ENCODE data around the gene NME4.

NME4 gene

GRCh38 chr16:430904-431303 is 33.9 kb downstream of the NME4 start:
- Histone ChIP-seq H3K79me2 (ENCODE audit: low read length) (peaks cover 43% of the 10 kb centered on the region), H4K20me1 (ENCODE audit: insufficient read depth, low read length) (peaks cover 20% of the 10 kb centered on the region), H3K27me3 (ENCODE audit: low read depth, low read length) (no peaks in the 10 kb centered on the region), H3K36me3 (replicated peaks; ENCODE audit: low read depth, low read length) (peaks cover 4% of the 10 kb centered on the region), H2AFZ (ENCODE audit: low read depth, low read length) (no peak overlapping the region), H3K4me2 (ENCODE audit: low read length) (no peak overlapping the region), H3K9ac (ENCODE audit: low read length) (no peak overlapping the region), H3K9me3 (ENCODE audit: insufficient read depth, low read length) (no peaks in the 10 kb centered on the region), H3K4me3 (ENCODE audit: low read length) (no peak overlapping the region), H3K4me1 (ENCODE audit: low read length) (peaks cover 8% of the 10 kb centered on the region), H3K27ac (ENCODE audit: low read length) (no peak overlapping the region)
- TF ChIP-seq EZH2phosphoT487 (IDR thresholded peaks at IDR 0.05; ENCODE audit: low read depth), result no peak
- TF ChIP-seq, protein P1, sequence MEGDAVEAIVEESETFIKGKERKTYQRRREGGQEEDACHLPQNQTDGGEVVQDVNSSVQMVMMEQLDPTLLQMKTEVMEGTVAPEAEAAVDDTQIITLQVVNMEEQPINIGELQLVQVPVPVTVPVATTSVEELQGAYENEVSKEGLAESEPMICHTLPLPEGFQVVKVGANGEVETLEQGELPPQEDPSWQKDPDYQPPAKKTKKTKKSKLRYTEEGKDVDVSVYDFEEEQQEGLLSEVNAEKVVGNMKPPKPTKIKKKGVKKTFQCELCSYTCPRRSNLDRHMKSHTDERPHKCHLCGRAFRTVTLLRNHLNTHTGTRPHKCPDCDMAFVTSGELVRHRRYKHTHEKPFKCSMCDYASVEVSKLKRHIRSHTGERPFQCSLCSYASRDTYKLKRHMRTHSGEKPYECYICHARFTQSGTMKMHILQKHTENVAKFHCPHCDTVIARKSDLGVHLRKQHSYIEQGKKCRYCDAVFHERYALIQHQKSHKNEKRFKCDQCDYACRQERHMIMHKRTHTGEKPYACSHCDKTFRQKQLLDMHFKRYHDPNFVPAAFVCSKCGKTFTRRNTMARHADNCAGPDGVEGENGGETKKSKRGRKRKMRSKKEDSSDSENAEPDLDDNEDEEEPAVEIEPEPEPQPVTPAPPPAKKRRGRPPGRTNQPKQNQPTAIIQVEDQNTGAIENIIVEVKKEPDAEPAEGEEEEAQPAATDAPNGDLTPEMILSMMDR (IDR thresholded peaks at IDR 0.05; ENCODE audit: low read depth, low read length), result no peak

DNA sequence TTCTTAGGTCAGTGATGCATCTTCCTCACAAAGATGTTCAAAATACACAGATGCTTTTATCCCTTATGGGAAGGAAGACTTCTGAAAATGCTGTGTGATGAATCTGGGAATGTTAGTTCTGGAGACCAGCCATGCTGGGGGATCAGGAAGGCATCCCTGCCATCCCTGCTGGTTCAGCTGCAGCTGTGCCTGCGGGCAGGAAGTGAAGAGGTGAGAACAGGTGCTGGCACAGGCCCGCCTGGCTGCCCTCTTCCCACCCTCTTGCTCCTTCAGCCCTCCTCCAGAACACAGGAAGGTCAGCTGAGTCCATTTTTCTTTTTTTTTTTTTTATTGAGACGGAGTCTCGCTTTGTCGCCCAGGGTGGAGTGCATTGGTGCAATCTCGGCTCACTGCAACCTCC is 43.6 kb downstream of the NME4 start:
- Histone ChIP-seq H3K36me3 (replicated peaks; ENCODE audit: low read depth, low read length) (no peaks in the 10 kb centered on the region), H2AFZ (ENCODE audit: low read depth, low read length) (no peak overlapping the region), H3K27ac (ENCODE audit: low read length) (no peak overlapping the region), H3K9ac (ENCODE audit: low read length) (no peak overlapping the region), H3K79me2 (ENCODE audit: low read length) (peaks cover 20% of the 10 kb centered on the region), H3K27me3 (ENCODE audit: low read depth, low read length) (no peaks in the 10 kb centered on the region), H4K20me1 (ENCODE audit: insufficient read depth, low read length) (no peaks in the 10 kb centered on the region; the same call in 1 of the 2 replicates), H3K4me3 (ENCODE audit: low read length) (no peak overlapping the region), H3K9me3 (ENCODE audit: insufficient read depth, low read length) (no peaks in the 10 kb centered on the region), H3K4me1 (ENCODE audit: low read length) (no peaks in the 10 kb centered on the region), H3K4me2 (ENCODE audit: low read length) (no peak overlapping the region)
- TF ChIP-seq, protein P1 (IDR thresholded peaks at IDR 0.05; ENCODE audit: low read depth, low read length), result no peak
- TF ChIP-seq EZH2phosphoT487 (IDR thresholded peaks at IDR 0.05; ENCODE audit: low read depth), result no peak

DNA sequence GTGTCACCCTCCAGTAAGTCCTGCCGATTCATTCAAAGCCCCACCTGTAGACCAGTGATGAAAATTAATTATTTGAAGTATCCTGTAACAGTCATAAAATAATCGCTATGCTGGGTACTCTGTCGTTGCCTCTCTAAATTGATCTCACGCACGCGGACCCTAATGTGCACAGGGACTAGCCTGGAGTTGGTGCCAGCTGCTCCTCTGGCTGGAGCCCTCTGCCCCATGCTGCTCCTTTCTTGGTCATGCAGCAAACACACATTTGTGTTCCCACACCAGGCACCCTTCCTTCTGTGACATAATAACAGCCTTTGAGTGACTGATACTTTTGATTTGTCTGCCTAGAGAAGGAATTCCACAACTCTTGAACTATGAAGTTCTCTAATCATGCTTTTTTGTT is 44.4 kb downstream of the NME4 start:
- Histone ChIP-seq H3K4me2 (ENCODE audit: low read length) (no peak overlapping the region), H3K4me1 (ENCODE audit: low read length) (no peaks in the 10 kb centered on the region), H3K9me3 (ENCODE audit: insufficient read depth, low read length) (no peaks in the 10 kb centered on the region), H3K4me3 (ENCODE audit: low read length) (no peak overlapping the region), H4K20me1 (ENCODE audit: insufficient read depth, low read length) (peaks cover 5% of the 10 kb centered on the region; the same call in 1 of the 2 replicates), H3K27me3 (ENCODE audit: low read depth, low read length) (no peaks in the 10 kb centered on the region), H3K9ac (ENCODE audit: low read length) (no peak overlapping the region), H3K36me3 (replicated peaks; ENCODE audit: low read depth, low read length) (no peaks in the 10 kb centered on the region), H3K79me2 (ENCODE audit: low read length) (peaks cover 28% of the 10 kb centered on the region), H3K27ac (ENCODE audit: low read length) (no peak overlapping the region), H2AFZ (ENCODE audit: low read depth, low read length) (no peak overlapping the region)
- no peak for TF ChIP-seq EZH2phosphoT487 (IDR thresholded peaks at IDR 0.05; ENCODE audit: low read depth)
- TF ChIP-seq, protein P1 (IDR thresholded peaks at IDR 0.05; ENCODE audit: low read depth, low read length), result no peak

- H3K27me3 ChIP-seq (ENCODE audit: low read depth, low read length), result no peaks in the 10 kb centered on the region
- H2AFZ ChIP-seq (ENCODE audit: low read depth, low read length), result no peak overlapping the region
- H3K4me3 ChIP-seq (ENCODE audit: low read length), result no peak overlapping the region
- TF ChIP-seq, protein P1 (IDR thresholded peaks at IDR 0.05; ENCODE audit: low read depth, low read length), result no peak
- TF ChIP-seq EZH2phosphoT487 (IDR thresholded peaks at IDR 0.05; ENCODE audit: low read depth), result no peak
- H3K9ac ChIP-seq (ENCODE audit: low read length), result no peak overlapping the region
- H3K36me3 ChIP-seq (replicated peaks; ENCODE audit: low read depth, low read length), result no peaks in the 10 kb centered on the region
- H4K20me1 ChIP-seq (ENCODE audit: insufficient read depth, low read length), result peaks cover 5% of the 10 kb centered on the region; the same call in 1 of the 2 replicates
- no peaks in the 10 kb centered on the region for H3K9me3 ChIP-seq (ENCODE audit: insufficient read depth, low read length)
- no peak overlapping the region for H3K27ac ChIP-seq (ENCODE audit: low read length)
- no peak overlapping the region for H3K4me2 ChIP-seq (ENCODE audit: low read length)
- no peaks in the 10 kb centered on the region for H3K4me1 ChIP-seq (ENCODE audit: low read length)
- H3K79me2 ChIP-seq (ENCODE audit: low read length), result peaks cover 28% of the 10 kb centered on the region
These were observed 46.0 kb downstream of the NME4 start for GRCh38 chr16:442976-443375.
